HepG2 (cell line): Measurements from ENCODE around the gene CLEC18A.

Source experiments
- ARID4A ChIP-seq: sonication (generic); formaldehyde crosslinking; IDR thresholded peaks from 2 replicates; pipeline ENCODE4 v1.5.0; 2020; ENCODE audit warnings: mild to moderate bottlenecking, missing genetic modification reagents, borderline replicate concordance
- BRCA1 ChIP-seq: sonication (generic); formaldehyde crosslinking; IDR thresholded peaks from 2 replicates; pipeline ENCODE4 v1.4.0; 2020; ENCODE audit warnings: missing genetic modification reagents
- CHD2 ChIP-seq: IDR thresholded peaks from 2 replicates; pipeline ENCODE4 v1.6.1; 2011; ENCODE audit warnings: low read depth, low read length, improper control_type of control experiment
- CTCF ChIP-seq: sonication (generic); formaldehyde crosslinking; IDR thresholded peaks from 2 replicates; pipeline ENCODE4 v1.5.0; 2020; ENCODE audit warnings: mild to moderate bottlenecking, missing genetic modification reagents, moderate library complexity
- HNRNPK ChIP-seq: fragments of 200-400 bp; formaldehyde crosslinking; IDR thresholded peaks from 2 replicates; pipeline ENCODE4 v1.6.1; 2018; ENCODE audit warnings: low read length, low read depth, moderate library complexity, mild to moderate bottlenecking; ENCODE audit not compliant: poor library complexity, severe bottlenecking
- MTA3 ChIP-seq: sonication (generic); formaldehyde crosslinking; IDR thresholded peaks from 2 replicates; pipeline ENCODE4 v1.4.0; 2020; ENCODE audit warnings: missing genetic modification reagents
- MYC ChIP-seq: sonication (generic); formaldehyde crosslinking; IDR thresholded peaks from 2 replicates; pipeline ENCODE4 v1.9.0; 2021; ENCODE audit warnings: missing genetic modification reagents, borderline replicate concordance
- POLR2A ChIP-seq, 2 experiments: IDR thresholded peaks; 2 replicates each; pipeline ENCODE4 v1.6.1; 2011; ENCODE audit warnings: low read depth in 2 of 2, low read length in 2 of 2, mild to moderate bottlenecking in 1 of 2, moderate library complexity in 1 of 2; ENCODE audit not compliant: insufficient read depth in 1 of 2
- SMC3 ChIP-seq: IDR thresholded peaks from 2 replicates; pipeline ENCODE4 v1.6.1; 2011; ENCODE audit warnings: low read length, improper control_type of control experiment
- TARDBP ChIP-seq: sonication (generic); formaldehyde crosslinking; IDR thresholded peaks from 2 replicates; pipeline ENCODE4 v1.8.0; 2022; ENCODE audit warnings: mild to moderate bottlenecking, missing genetic modification reagents
- TCF12 ChIP-seq, 2 experiments: fragments of 450-650 bp in 1 of 2; sonication (generic) in 1 of 2; formaldehyde crosslinking in 1 of 2; IDR thresholded peaks; 2 replicates each; pipeline versions ENCODE4 v1.6.1 to v1.8.0; 2017 to 2022; ENCODE audit warnings: antibody characterized with exemption in 1 of 2, mild to moderate bottlenecking in 1 of 2, missing genetic modification reagents in 1 of 2, moderate library complexity in 1 of 2
- ZNF292 ChIP-seq: sonication (generic); formaldehyde crosslinking; IDR thresholded peaks from 2 replicates; pipeline ENCODE4 v1.8.1; 2022; ENCODE audit warnings: mild to moderate bottlenecking, low read depth, missing genetic modification reagents, borderline replicate concordance
- ZNF329 ChIP-seq: sonication (generic); formaldehyde crosslinking; IDR thresholded peaks from 2 replicates; pipeline ENCODE4 v1.9.0; 2021; ENCODE audit warnings: low read depth, mild to moderate bottlenecking, missing genetic modification reagents

- no peak for TF ChIP-seq ZNF292 (CRISPR knock-in tag)
- no peak for TF ChIP-seq CHD2
- TF ChIP-seq POLR2A (IDR thresholded peaks at IDR 0.05; ENCODE audit: insufficient read depth in 1 of 2, low read depth in 2 of 2, low read length in 2 of 2): no peak
- no peak for TF ChIP-seq MYC (CRISPR knock-in tag)
- no peak for TF ChIP-seq BRCA1 (CRISPR knock-in tag)
- TF ChIP-seq TARDBP (CRISPR knock-in tag): no peak
- no peak for TF ChIP-seq TCF12 (IDR thresholded peaks at IDR 0.05)
- TF ChIP-seq TCF12 (CRISPR knock-in tag; IDR thresholded peaks at IDR 0.05): no peak
- TF ChIP-seq HNRNPK: no peak
- TF ChIP-seq CTCF (CRISPR knock-in tag): no peak
- TF ChIP-seq SMC3: no peak
- TF ChIP-seq MTA3 (CRISPR knock-in tag): no peak
- TF ChIP-seq ARID4A: no peak
- no peak for TF ChIP-seq ZNF329 (CRISPR knock-in tag)
Observed at GRCh38 chr16:69909760-69910159, 41.4 kb upstream of the CLEC18A start.
